Fibroblast of lung (primary cell): ENCODE measurements around the gene SMARCC1. TPM values are rescaled to one million over a fixed set of nuclear protein-coding genes. Genes with fewer than 3 reads are reported as not detected.

Source experiments
- DNase-seq, 2 donors: peaks; one replicate each; pipeline versions ENCODE4 v3.0.0 to v3.0.0-alpha.2; 2010; ENCODE audit warnings: low read depth in 2 of 2
- H2AFZ ChIP-seq: 2 replicates; pipeline ENCODE4 v1.5.1; 2012; ENCODE audit warnings: low read length, control low read depth, inconsistent platforms
- H3K27ac ChIP-seq: 2 replicates; pipeline ENCODE4 v1.5.1; 2011; ENCODE audit warnings: low read length, control low read depth; ENCODE audit not compliant: insufficient read depth
- H3K27me3 ChIP-seq: 2 replicates; pipeline ENCODE4 v1.5.1; 2011; ENCODE audit warnings: mild to moderate bottlenecking, low read length; ENCODE audit not compliant: control insufficient read depth, insufficient read depth
- H3K36me3 ChIP-seq: 2 replicates; pipeline ENCODE4 v1.5.1; 2011; ENCODE audit warnings: low read length; ENCODE audit not compliant: control insufficient read depth, insufficient read depth
- H3K4me1 ChIP-seq: 2 replicates; pipeline ENCODE4 v1.5.1; 2011; ENCODE audit warnings: low read length; ENCODE audit not compliant: control insufficient read depth, insufficient read depth; ENCODE audit errors: extremely low read depth
- H3K4me2 ChIP-seq: 2 replicates; pipeline ENCODE4 v1.5.1; 2011; ENCODE audit warnings: low read length, control low read depth; ENCODE audit not compliant: insufficient read depth; ENCODE audit errors: extremely low read depth
- H3K4me3 ChIP-seq, 4 experiments: fragments of 200-600 bp in 1 of 4; sonication (generic) in 1 of 4; replicated peaks in 1 of 4; 2 replicates each; pipeline ENCODE4 v1.5.1; 2011 to 2016; ENCODE audit warnings: low read length in 4 of 4, low read depth in 3 of 4, mild to moderate bottlenecking in 3 of 4, control low read depth in 2 of 4, inconsistent platforms in 1 of 4, mixed read lengths in 1 of 4; ENCODE audit not compliant: insufficient read depth in 1 of 4; ENCODE audit errors: control extremely low read depth in 1 of 4
- H3K79me2 ChIP-seq: 2 replicates; pipeline ENCODE4 v1.5.1; 2012; ENCODE audit warnings: mild to moderate bottlenecking, low read length, inconsistent platforms; ENCODE audit not compliant: control insufficient read depth, insufficient read depth
- H3K9ac ChIP-seq: 2 replicates; pipeline ENCODE4 v1.5.1; 2011; ENCODE audit warnings: mild to moderate bottlenecking, low read length, control low read depth; ENCODE audit not compliant: insufficient read depth
- H3K9me3 ChIP-seq: 2 replicates; pipeline ENCODE4 v1.5.1; 2012; ENCODE audit warnings: low read depth, low read length; ENCODE audit not compliant: control insufficient read depth, insufficient read depth
- H4K20me1 ChIP-seq: 2 replicates; pipeline ENCODE4 v1.5.1; 2011; ENCODE audit warnings: low read length; ENCODE audit not compliant: control insufficient read depth, insufficient read depth; ENCODE audit errors: extremely low read depth
- EZH2 ChIP-seq: IDR thresholded peaks from 2 replicates; pipeline ENCODE4 v1.5.1; 2012; ENCODE audit warnings: low read length, control low read depth, mild to moderate bottlenecking; ENCODE audit errors: missing control alignments
- polyA plus RNA-seq, 2 donors: library from polyadenylated mRNA; depleted of rRNA in 1 of 2; stranded (reverse) in 1 of 2; unstranded in 1 of 2; fragments of >200 nt; gene quantifications; 2 replicates each; pipeline ENCODE4 v1.2.1, GENCODE V29; 2011 to 2012; ENCODE audit warnings: missing spikeins in 1 of 2
- total RNA-seq: library from RNA; depleted of rRNA; stranded (reverse); fragments of >200 nt; gene quantifications from 2 replicates; pipeline ENCODE4 v1.2.1, GENCODE V29; 2014
- TF ChIP-seq, protein P1 (sequence below), 2 donors: IDR thresholded peaks in 1 of 2; conservative IDR thresholded peaks in 1 of 2; 1 replicate in 1 of 2; 2 replicates in 1 of 2; pipeline ENCODE4 v1.5.1; 2011 to 2012; ENCODE audit warnings: low read length in 2 of 2, control low read depth in 1 of 2, inconsistent platforms in 1 of 2, low read depth in 1 of 2, mild to moderate bottlenecking in 1 of 2

The SMARCC1 gene
- total and polyA plus RNA-seq, 2 donors (not counting 1 experiment from before 2014, with no cell fraction given) = 23.1 to 23.6 TPM

- H3K4me1 ChIP-seq = no peaks in the 10 kb centered on the region
- H3K36me3 ChIP-seq = peaks cover under 1% of the 10 kb centered on the region
- no peaks in the 10 kb centered on the region for H4K20me1 ChIP-seq
- H3K9me3 ChIP-seq = no peaks in the 10 kb centered on the region
- no peaks in the 10 kb centered on the region for H3K27me3 ChIP-seq
- no peak overlapping the region for H3K4me3 ChIP-seq
- no peak for DNase-seq
- H2AFZ ChIP-seq = no peak overlapping the region
- H3K9ac ChIP-seq = no peak overlapping the region
- no peak overlapping the region for H3K27ac ChIP-seq
- TF ChIP-seq, protein P1, sequence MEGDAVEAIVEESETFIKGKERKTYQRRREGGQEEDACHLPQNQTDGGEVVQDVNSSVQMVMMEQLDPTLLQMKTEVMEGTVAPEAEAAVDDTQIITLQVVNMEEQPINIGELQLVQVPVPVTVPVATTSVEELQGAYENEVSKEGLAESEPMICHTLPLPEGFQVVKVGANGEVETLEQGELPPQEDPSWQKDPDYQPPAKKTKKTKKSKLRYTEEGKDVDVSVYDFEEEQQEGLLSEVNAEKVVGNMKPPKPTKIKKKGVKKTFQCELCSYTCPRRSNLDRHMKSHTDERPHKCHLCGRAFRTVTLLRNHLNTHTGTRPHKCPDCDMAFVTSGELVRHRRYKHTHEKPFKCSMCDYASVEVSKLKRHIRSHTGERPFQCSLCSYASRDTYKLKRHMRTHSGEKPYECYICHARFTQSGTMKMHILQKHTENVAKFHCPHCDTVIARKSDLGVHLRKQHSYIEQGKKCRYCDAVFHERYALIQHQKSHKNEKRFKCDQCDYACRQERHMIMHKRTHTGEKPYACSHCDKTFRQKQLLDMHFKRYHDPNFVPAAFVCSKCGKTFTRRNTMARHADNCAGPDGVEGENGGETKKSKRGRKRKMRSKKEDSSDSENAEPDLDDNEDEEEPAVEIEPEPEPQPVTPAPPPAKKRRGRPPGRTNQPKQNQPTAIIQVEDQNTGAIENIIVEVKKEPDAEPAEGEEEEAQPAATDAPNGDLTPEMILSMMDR (conservative IDR thresholded peaks at IDR 0.05 in 1 of 2, IDR thresholded peaks at IDR 0.05 in 1 of 2; ENCODE audit: low read depth in 1 of 2, low read length in 2 of 2) = no peak
- no peak for TF ChIP-seq EZH2
- H3K4me2 ChIP-seq = no peak overlapping the region
- H3K79me2 ChIP-seq = no peaks in the 10 kb centered on the region
Observed at GRCh38 chr3:47647550-47647949, 134.1 kb downstream of the SMARCC1 start.

- no peak overlapping the region for H2AFZ ChIP-seq
- H3K9ac ChIP-seq = no peak overlapping the region
- no peaks in the 10 kb centered on the region for H4K20me1 ChIP-seq
- DNase-seq = peak in 1 of 2 donors; percentile 80
- H3K4me2 ChIP-seq = no peak overlapping the region
- H3K27me3 ChIP-seq = no peaks in the 10 kb centered on the region
- H3K4me3 ChIP-seq = no peak overlapping the region
- TF ChIP-seq EZH2 = no peak
- TF ChIP-seq, protein P1 (conservative IDR thresholded peaks at IDR 0.05 in 1 of 2, IDR thresholded peaks at IDR 0.05 in 1 of 2; ENCODE audit: low read depth in 1 of 2, low read length in 2 of 2) = no peak
- H3K79me2 ChIP-seq = no peaks in the 10 kb centered on the region
- no peaks in the 10 kb centered on the region for H3K9me3 ChIP-seq
- H3K36me3 ChIP-seq = peaks cover 2% of the 10 kb centered on the region
- no peaks in the 10 kb centered on the region for H3K4me1 ChIP-seq
- H3K27ac ChIP-seq = no peak overlapping the region
Observed at GRCh38 chr3:47646362-47646761, 135.3 kb downstream of the SMARCC1 start.

DNA sequence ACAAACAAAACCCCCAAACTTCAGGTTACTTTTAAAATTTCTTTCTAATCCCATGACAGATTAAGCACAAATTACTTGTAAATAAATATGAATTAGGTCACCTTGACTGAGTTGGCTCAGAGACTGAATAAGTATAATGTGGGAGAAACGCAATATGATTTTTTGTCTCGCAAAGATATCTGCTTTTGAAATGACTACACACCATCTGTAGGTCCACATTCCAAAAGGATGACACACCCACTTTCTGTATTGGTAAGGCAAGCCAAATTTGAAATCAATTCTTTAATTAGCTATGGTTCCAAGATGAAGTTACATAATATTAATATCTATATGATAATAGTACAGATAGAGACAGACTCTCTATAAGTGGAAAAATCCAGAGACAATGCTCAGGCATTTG, 136.1 kb downstream of the SMARCC1 start:
- Histone ChIP-seq H3K27me3 (no peaks in the 10 kb centered on the region), H2AFZ (no peak overlapping the region), H3K36me3 (peaks cover 4% of the 10 kb centered on the region), H3K9me3 (no peaks in the 10 kb centered on the region), H3K9ac (no peak overlapping the region), H3K4me3 (no peak overlapping the region), H3K27ac (no peak overlapping the region), H3K4me2 (no peak overlapping the region), H3K79me2 (no peaks in the 10 kb centered on the region), H3K4me1 (no peaks in the 10 kb centered on the region), H4K20me1 (no peaks in the 10 kb centered on the region)
- peak in 1 of 2 donors; percentile 52 for DNase-seq
- TF ChIP-seq, protein P1 (conservative IDR thresholded peaks at IDR 0.05 in 1 of 2, IDR thresholded peaks at IDR 0.05 in 1 of 2; ENCODE audit: low read depth in 1 of 2, low read length in 2 of 2) = no peak
- TF ChIP-seq EZH2 = no peak
